ENCODE results near the gene ORC4.

DNA sequence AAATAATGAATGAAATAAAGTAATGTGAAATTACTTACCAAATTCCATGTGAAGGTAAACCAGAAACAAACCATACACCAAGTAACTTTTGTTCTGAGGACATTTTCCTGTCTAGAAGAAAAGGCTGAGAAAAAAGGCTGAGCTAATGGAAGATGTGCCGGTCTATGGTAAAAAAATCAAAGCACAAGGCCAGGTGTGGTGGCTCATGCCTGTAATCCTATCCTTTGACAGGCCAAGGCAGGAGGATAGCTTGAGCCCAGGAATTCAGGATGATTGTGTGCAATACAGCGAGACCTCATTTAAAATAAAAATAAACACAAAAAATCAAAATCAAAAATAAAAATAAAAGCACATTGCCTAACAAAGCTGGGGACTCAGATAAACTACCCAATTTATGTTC is 6.7 kb downstream of the ORC4 start:
- TF ChIP-seq, protein P1, sequence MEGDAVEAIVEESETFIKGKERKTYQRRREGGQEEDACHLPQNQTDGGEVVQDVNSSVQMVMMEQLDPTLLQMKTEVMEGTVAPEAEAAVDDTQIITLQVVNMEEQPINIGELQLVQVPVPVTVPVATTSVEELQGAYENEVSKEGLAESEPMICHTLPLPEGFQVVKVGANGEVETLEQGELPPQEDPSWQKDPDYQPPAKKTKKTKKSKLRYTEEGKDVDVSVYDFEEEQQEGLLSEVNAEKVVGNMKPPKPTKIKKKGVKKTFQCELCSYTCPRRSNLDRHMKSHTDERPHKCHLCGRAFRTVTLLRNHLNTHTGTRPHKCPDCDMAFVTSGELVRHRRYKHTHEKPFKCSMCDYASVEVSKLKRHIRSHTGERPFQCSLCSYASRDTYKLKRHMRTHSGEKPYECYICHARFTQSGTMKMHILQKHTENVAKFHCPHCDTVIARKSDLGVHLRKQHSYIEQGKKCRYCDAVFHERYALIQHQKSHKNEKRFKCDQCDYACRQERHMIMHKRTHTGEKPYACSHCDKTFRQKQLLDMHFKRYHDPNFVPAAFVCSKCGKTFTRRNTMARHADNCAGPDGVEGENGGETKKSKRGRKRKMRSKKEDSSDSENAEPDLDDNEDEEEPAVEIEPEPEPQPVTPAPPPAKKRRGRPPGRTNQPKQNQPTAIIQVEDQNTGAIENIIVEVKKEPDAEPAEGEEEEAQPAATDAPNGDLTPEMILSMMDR (conservative IDR thresholded peaks at IDR 0.05) = no peak
- no peak for TF ChIP-seq ZFX (IDR thresholded peaks at IDR 0.05)
